Cardiac muscle cell (in vitro differentiated cells and primary cell): ENCODE data around the gene MAFF. TPM values are rescaled to one million over a fixed set of nuclear protein-coding genes. Genes with fewer than 3 reads are reported as not detected.

ENCODE experiments used
- DNase-seq, 2 donors: peaks; one replicate each; pipeline versions ENCODE4 v3.0.0 to v3.0.0-alpha.2; 2010 to 2017; ENCODE audit warnings: low read depth in 1 of 2, low spot score in 1 of 2
- H3K27ac ChIP-seq: fragments of 200-600 bp; sonication (generic); 2 replicates; pipeline ENCODE4 v1.5.1; 2016
- H3K27me3 ChIP-seq: fragments of 200-600 bp; sonication (generic); 2 replicates; pipeline ENCODE4 v1.6.0; 2016; ENCODE audit warnings: control low read depth
- H3K36me3 ChIP-seq: fragments of 200-600 bp; sonication (generic); 2 replicates; pipeline ENCODE4 v1.5.1; 2016; ENCODE audit warnings: control low read depth
- H3K4me1 ChIP-seq: fragments of 200-600 bp; sonication (generic); 2 replicates; pipeline ENCODE4 v1.8.1; 2017; ENCODE audit warnings: low read depth, mild to moderate bottlenecking, mixed run types
- H3K4me3 ChIP-seq: fragments of 200-600 bp; sonication (generic); 2 replicates; pipeline ENCODE4 v1.5.1; 2016; ENCODE audit warnings: mild to moderate bottlenecking
- H3K9me3 ChIP-seq: fragments of 200-600 bp; sonication (generic); 2 replicates; pipeline ENCODE4 v1.5.1; 2017; ENCODE audit warnings: low read depth, mild to moderate bottlenecking, control low read depth
- polyA plus RNA-seq: library from polyadenylated mRNA; unstranded; fragments of >200 nt; fragmentation: Nextera tagmentation; extraction: Ambion mirVana; gene quantifications from 2 replicates; pipeline ENCODE4 v1.2.1, GENCODE V29; 2016
- total RNA-seq: library from RNA; depleted of rRNA; stranded (reverse); fragments of >200 nt; gene quantifications from 2 replicates; pipeline ENCODE4 v1.2.3, GENCODE V29; 2016
- TF ChIP-seq, protein P1 (sequence below): IDR thresholded peaks from 2 replicates; pipeline ENCODE4 v1.5.1; 2012; ENCODE audit warnings: low read depth, mild to moderate bottlenecking, low read length

The MAFF gene
- total and polyA plus RNA-seq, 2 experiments from 2014 or later, result 4.1 to 4.3 TPM

DNA sequence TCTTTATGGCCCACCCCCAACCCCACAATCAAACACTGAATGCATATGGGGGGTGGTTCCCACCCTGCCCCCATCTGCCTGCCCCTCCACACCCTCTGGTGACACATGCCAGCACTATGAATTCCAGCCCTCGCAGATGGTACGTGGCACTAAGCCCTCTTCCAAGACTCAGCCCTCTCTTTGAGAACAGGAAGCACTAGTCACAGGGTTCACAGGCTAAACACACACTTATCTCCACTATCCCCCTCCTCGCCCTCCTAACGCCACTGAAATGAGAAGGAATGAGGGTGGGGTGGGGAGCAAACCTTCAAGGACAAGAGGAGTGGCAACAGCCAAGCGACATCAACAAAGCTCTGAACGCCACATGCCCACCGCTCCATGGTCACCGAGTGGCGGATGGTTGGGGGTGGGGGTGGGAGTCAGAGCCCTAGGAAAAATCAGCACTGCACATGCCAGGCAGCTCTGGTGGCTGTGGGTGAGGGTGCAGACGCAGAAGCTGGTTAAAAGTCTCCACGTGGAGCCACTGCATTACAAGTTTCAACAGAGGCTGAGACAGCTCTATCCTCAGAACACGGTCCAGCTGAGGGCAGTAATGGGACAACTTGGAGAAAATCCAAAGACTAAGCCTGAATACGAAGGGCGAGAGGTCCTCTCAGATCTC is 37.4 kb downstream of the MAFF start:
- DNase-seq, result peak; percentile 25 to 77
- Histone ChIP-seq H3K9me3 (no peaks in the 10 kb centered on the region), H3K27me3 (no peaks in the 10 kb centered on the region), H3K36me3 (no peaks in the 10 kb centered on the region), H3K4me3 (no peak overlapping the region), H3K4me1 (peaks cover 21% of the 10 kb centered on the region), H3K27ac (peak overlapping the region; percentile 43)
- TF ChIP-seq, protein P1, sequence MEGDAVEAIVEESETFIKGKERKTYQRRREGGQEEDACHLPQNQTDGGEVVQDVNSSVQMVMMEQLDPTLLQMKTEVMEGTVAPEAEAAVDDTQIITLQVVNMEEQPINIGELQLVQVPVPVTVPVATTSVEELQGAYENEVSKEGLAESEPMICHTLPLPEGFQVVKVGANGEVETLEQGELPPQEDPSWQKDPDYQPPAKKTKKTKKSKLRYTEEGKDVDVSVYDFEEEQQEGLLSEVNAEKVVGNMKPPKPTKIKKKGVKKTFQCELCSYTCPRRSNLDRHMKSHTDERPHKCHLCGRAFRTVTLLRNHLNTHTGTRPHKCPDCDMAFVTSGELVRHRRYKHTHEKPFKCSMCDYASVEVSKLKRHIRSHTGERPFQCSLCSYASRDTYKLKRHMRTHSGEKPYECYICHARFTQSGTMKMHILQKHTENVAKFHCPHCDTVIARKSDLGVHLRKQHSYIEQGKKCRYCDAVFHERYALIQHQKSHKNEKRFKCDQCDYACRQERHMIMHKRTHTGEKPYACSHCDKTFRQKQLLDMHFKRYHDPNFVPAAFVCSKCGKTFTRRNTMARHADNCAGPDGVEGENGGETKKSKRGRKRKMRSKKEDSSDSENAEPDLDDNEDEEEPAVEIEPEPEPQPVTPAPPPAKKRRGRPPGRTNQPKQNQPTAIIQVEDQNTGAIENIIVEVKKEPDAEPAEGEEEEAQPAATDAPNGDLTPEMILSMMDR, result peak; percentile 39

DNA sequence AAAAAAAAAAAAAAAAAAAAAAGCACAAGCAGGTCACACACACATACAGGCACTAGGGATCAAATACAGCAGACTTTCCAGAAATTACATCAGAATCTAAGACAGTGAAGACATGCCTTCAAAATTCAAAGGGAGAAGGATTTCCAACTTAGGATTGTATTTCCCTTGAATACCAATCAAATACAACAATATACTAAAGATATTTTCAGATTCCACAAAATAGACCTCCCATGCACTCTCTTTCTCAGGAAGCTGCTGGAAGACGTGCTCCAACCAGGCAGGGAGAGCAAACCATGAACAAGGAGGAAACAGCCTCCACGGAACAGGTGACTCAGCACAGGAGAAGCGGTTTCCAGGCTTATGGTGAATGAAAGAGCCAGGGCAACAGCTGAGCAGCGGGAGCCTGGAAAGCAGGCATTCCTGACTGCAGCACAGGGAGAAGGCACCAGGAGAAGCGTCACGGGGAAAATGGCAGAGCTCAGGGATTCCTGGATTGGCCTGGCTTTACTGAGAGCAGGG is 39.0 kb downstream of the MAFF start:
- Histone ChIP-seq H3K36me3 (no peaks in the 10 kb centered on the region), H3K9me3 (no peaks in the 10 kb centered on the region), H3K4me3 (no peak overlapping the region), H3K27me3 (no peaks in the 10 kb centered on the region), H3K27ac (no peak overlapping the region), H3K4me1 (peaks cover 11% of the 10 kb centered on the region)
- TF ChIP-seq, protein P1, result no peak
- DNase-seq, result peak; percentile 50 to 83

DNA sequence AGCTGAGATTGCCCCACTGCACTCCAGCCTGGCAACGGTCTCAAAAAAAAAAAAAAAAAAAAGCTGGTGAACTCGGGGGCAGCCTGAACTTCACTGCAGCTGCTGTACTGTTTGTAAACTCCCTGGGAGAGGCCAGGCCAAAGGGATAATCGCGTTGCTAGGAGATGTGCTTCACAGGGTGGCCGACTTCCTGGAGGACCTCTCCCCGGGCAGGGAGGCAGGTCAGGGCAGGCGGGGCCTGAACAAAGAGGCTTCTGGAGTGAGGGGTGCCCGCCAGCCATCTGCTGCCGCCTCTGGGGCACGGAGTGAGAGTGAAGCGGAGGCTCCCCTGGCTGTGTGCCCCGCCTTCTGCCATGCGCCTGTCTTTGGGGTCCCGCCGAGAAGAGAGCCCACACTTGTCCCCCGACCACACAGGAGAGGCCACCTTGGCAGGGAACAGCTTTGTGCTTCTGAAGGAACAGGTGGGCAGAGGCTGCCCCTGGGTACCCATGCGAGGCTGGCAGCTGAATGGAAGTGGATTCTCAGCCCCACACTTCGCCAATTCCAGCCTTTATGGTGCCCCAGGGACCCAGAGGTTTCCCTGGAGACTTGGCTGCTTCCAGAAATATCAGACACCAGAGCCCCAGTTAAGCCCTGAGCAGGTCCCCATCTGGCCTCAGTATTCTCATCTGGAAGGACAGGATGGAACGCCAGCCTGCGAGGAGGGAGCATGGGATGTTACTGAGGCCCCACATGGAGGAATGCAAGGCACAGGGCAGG is 41.4 kb downstream of the MAFF start:
- peaks cover 9% of the 10 kb centered on the region for H3K4me1 ChIP-seq
- H3K27me3 ChIP-seq, result no peaks in the 10 kb centered on the region
- TF ChIP-seq, protein P1, result no peak
- peaks cover 2% of the 10 kb centered on the region for H3K36me3 ChIP-seq
- no peaks in the 10 kb centered on the region for H3K9me3 ChIP-seq
- DNase-seq, result peak in 1 of 2 donors; percentile 60
- H3K4me3 ChIP-seq, result no peak overlapping the region
- no peak overlapping the region for H3K27ac ChIP-seq

DNA sequence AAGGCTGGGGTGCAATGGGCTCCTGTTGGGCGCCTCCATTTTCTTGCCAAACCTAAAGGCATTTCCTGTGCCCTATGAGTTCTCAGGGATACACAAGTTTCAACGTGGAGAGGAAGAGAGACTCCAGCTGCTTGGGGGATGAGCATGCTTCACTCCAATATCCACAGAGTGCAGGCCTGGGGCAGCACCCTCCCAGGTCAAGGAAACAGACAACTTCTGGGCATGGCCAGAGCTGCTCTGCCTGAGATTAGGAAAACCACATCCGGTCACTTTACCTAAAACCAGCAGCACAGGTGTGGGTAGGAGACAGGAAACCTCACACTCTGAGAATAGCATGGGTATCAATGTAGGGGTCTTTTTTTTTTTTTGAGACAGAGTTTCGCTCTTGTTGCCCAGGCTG is 42.3 kb downstream of the MAFF start:
- Histone ChIP-seq H3K4me3 (no peak overlapping the region), H3K36me3 (peaks cover 2% of the 10 kb centered on the region), H3K9me3 (no peaks in the 10 kb centered on the region), H3K27me3 (no peaks in the 10 kb centered on the region), H3K4me1 (peaks cover 7% of the 10 kb centered on the region), H3K27ac (no peak overlapping the region)
- DNase-seq, result no peak
- TF ChIP-seq, protein P1, result no peak

DNA sequence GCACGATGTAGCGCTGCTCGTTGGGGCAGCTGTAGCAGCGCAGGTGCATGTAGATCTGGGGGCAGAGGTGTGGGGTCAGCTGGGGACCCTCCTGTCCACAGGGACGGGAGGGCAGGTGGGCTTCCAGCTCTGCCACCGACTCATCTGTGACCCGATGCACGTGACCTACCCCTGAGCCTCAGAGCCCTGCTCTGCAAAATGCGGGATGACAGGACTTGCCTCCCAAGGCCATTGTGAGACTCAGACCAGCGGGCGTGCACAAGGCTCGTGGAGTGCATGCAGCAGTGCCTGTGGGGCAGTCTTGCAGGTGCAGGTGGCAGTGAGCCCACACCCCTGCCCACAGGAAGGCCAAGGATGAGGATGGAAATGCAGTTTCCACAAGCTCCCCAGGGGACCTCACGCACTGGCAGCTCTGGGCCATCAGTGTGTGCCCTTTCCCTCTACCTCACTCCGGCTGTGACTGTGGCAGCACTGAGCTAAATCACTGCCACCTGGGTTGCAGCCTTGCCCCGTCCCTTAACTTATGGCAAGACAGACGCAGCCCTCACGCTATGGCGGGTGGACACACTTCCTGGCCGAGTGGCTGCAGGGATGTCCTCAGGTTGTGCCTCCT is 44.4 kb downstream of the MAFF start:
- Histone ChIP-seq H3K4me3 (no peak overlapping the region), H3K9me3 (no peaks in the 10 kb centered on the region), H3K4me1 (peaks cover 3% of the 10 kb centered on the region), H3K36me3 (peaks cover 2% of the 10 kb centered on the region), H3K27me3 (no peaks in the 10 kb centered on the region), H3K27ac (no peak overlapping the region)
- TF ChIP-seq, protein P1, result no peak
- DNase-seq, result no peak
